GM23248 (cell line): Measurements from ENCODE around the gene GALNT2.

Experiments used
- EZH2 ChIP-seq: fragments of 200-600 bp; sonication (generic); IDR thresholded peaks from 2 replicates; pipeline ENCODE4 v1.6.1; 2018; ENCODE audit warnings: antibody characterized with exemption, mild to moderate bottlenecking; ENCODE audit not compliant: insufficient read depth, poor library complexity, severe bottlenecking
- EZH2phosphoT487 ChIP-seq: fragments of 200-600 bp; sonication (generic); IDR thresholded peaks from 2 replicates; pipeline ENCODE4 v1.6.1; 2018; ENCODE audit warnings: antibody characterized with exemption, moderate library complexity, mild to moderate bottlenecking, low read depth; ENCODE audit not compliant: insufficient read depth

DNA sequence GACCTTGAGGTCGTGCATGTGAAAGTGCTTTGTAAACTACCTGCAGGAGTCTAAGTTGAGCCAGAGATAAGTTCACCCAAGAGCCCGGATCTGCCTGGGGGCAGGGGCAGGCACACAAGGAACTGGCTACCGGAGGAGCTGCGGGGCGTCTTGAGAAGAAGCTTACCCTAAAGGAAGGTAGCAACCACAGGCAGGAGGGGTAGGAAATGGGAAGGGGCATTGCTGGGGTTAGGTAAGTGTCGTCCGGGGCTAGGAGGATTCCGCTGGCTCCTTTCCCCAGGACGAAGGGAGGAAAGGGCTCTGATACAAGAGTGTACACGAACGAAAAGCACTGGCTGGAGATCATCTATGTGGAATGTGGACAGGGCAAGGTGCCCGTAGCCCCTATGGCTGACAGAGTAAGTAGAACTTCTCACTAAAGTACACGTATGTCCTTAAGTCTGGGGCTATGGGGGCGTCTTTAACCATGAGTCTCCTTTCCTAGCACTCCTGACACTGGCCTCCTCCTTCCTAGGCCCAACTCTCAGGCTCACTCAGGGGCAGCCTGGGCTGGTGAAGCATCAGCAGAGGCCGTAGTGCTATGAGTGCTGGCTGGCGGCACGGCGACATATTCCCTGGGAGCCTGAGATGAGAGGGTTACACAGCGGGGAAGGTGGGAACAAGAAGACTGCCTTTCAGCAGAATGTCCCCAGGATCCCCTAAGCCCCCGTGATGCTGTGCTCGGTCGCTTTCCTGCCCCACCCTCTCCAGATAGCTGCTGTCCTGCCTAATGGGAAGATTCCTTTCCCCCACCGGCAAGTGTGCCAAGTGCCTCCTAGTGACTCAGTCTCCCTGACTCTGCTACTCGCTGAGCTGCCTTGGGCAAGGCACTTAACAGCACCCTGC is 9.1 kb upstream of the GALNT2 start:
- no peak for TF ChIP-seq EZH2phosphoT487
- no peak for TF ChIP-seq EZH2
